Thoracic aorta (tissue), 2 donors: ENCODE results near the gene SSTR3. TPM values are rescaled to one million over a fixed set of nuclear protein-coding genes. Genes with fewer than 3 reads are reported as not detected.

Experiments
- ATAC-seq: fragments of 150-250 bp; one replicate; pipeline ENCODE4 v1.8.0; 2017; ENCODE audit warnings: low read depth; ENCODE audit not compliant: insufficient number of reproducible peaks, low FRiP score
- DNase-seq: peaks from one replicate; pipeline ENCODE4 v3.0.0-alpha.2; 2020; ENCODE audit warnings: low spot score
- H3K27ac ChIP-seq, 2 donors: fragments of 200-600 bp; sonication (generic); 1 replicate in 1 of 2; 2 replicates in 1 of 2; pipeline ENCODE4 v1.5.1; 2016; ENCODE audit warnings: mild to moderate bottlenecking in 2 of 2, moderate library complexity in 2 of 2
- H3K27me3 ChIP-seq: fragments of 200-600 bp; sonication (generic); replicated peaks from 2 replicates; pipeline ENCODE4 v1.6.0; 2016; ENCODE audit warnings: mild to moderate bottlenecking; ENCODE audit not compliant: insufficient read depth
- H3K36me3 ChIP-seq: fragments of 200-600 bp; sonication (generic); one replicate; pipeline ENCODE4 v1.5.1; 2016
- H3K4me1 ChIP-seq, 2 donors: fragments of 200-600 bp; sonication (generic); 1 replicate in 1 of 2; 2 replicates in 1 of 2; pipeline versions ENCODE4 v1.5.1 to v1.6.0; 2016; ENCODE audit warnings: low read depth in 2 of 2, mild to moderate bottlenecking in 1 of 2; ENCODE audit not compliant: control insufficient read depth in 1 of 2
- H3K4me3 ChIP-seq: fragments of 200-600 bp; sonication (generic); 2 replicates; pipeline ENCODE4 v1.5.1; 2016; ENCODE audit warnings: mild to moderate bottlenecking
- H3K9me3 ChIP-seq: fragments of 200-600 bp; sonication (generic); 2 replicates; pipeline ENCODE4 v1.5.1; 2016
- total RNA-seq, 2 donors: library from RNA; depleted of rRNA; stranded (reverse); fragments of >200 nt; gene quantifications; one replicate each; pipeline versions ENCODE4 v1.1.0 to v1.2.3, GENCODE V29; 2016
- TF ChIP-seq, protein P1 (sequence below): fragments of 200-600 bp; sonication (generic); IDR thresholded peaks from one replicate; pipeline ENCODE4 v1.5.1; 2019; ENCODE audit warnings: antibody characterized with exemption

Gene SSTR3
- total RNA-seq, 2 donors from 2014 or later, result not detected

DNA sequence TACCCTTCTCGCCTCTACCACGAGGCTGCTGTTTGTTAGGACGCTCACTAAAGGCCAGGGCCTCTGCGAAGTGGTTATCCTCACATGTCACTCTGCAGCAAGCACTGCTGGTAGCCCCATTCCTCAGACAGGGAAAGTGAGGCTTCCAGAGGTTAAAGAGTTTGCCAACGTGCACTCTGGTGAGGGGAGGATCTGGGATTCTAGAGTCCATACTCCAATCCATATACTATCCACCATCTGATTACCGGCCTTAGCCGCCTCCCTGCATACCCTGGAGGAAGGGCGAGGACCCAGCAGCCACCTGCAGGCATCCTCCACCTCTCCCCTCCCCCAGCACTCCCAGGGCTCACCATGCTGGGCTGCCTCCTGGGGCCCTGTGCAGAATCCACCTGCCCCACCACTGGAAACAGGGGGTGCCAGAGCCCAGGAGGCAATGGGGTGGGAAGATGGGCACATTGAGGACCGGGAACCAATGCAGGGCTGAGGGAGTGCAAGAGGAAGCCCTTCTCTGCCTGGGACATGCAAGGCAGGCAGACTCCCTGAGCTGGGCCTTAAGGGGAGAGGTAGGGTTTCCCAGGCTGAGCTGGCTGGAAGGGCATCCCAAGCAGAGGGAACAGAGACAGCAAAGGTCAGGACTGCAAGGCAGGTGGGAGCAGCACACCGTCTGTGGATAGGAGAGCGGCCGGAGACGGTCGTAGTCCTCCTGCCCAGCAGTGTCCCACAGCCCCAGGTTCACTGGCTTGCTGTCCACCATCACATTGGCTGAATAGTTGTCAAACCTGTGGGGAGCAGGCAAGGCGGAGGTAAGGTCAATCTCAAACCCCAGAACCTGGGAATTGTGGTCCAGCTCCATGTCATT lies 20.1 kb upstream of the SSTR3 start:
- H3K4me1 ChIP-seq, result peaks cover 2 to 4% of the 10 kb centered on the region in 2 donors
- no peaks in the 10 kb centered on the region for H3K27me3 ChIP-seq
- TF ChIP-seq, protein P1, sequence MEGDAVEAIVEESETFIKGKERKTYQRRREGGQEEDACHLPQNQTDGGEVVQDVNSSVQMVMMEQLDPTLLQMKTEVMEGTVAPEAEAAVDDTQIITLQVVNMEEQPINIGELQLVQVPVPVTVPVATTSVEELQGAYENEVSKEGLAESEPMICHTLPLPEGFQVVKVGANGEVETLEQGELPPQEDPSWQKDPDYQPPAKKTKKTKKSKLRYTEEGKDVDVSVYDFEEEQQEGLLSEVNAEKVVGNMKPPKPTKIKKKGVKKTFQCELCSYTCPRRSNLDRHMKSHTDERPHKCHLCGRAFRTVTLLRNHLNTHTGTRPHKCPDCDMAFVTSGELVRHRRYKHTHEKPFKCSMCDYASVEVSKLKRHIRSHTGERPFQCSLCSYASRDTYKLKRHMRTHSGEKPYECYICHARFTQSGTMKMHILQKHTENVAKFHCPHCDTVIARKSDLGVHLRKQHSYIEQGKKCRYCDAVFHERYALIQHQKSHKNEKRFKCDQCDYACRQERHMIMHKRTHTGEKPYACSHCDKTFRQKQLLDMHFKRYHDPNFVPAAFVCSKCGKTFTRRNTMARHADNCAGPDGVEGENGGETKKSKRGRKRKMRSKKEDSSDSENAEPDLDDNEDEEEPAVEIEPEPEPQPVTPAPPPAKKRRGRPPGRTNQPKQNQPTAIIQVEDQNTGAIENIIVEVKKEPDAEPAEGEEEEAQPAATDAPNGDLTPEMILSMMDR, result no peak
- H3K9me3 ChIP-seq, result no peaks in the 10 kb centered on the region
- DNase-seq (no peak), ATAC-seq (no peak)
- H3K27ac ChIP-seq, result no peak overlapping the region
- H3K36me3 ChIP-seq, result no peaks in the 10 kb centered on the region
- H3K4me3 ChIP-seq, result no peak overlapping the region

DNA sequence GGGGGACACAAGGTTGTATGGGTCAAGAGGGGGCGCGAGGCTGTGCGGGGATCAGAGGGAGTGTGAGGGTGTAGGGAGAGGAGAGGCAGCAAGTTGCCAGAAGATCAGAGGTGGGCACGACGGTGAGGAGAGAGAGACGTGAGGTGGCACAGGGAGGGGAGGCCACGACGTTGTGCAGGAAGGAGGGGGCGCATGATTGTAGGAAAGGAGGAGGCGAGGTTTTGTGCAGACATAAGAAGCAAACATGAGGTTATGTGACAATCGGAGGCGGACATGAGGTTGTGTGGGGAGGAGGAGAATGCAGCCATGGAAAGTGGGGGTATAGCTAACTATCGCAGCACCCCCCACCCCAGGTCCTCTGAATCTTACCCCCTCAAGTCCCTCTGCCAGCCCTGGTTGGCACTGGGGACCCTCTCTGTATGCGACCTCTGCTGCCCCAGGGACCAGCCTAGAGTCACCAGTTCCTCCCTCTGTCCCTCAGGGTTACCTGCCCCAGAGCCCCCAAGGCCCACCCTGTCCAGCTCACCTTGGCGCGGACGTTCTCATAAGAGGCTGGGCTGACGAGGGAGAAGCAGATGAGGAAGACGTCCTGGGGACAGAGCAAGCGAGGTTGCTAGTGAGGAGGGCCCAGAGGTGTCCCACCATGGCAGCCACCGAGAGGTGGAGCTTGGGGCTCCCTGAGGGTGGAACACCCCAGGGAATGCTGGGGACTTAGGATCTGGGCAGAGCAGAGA lies 19.3 kb upstream of the SSTR3 start:
- H3K4me3 ChIP-seq, result no peak overlapping the region
- DNase-seq (no peak), ATAC-seq (no peak)
- H3K9me3 ChIP-seq, result no peaks in the 10 kb centered on the region
- peaks cover 2 to 4% of the 10 kb centered on the region in 2 donors for H3K4me1 ChIP-seq
- TF ChIP-seq, protein P1, result no peak
- H3K27ac ChIP-seq, result no peak overlapping the region
- no peaks in the 10 kb centered on the region for H3K36me3 ChIP-seq
- no peaks in the 10 kb centered on the region for H3K27me3 ChIP-seq

DNA sequence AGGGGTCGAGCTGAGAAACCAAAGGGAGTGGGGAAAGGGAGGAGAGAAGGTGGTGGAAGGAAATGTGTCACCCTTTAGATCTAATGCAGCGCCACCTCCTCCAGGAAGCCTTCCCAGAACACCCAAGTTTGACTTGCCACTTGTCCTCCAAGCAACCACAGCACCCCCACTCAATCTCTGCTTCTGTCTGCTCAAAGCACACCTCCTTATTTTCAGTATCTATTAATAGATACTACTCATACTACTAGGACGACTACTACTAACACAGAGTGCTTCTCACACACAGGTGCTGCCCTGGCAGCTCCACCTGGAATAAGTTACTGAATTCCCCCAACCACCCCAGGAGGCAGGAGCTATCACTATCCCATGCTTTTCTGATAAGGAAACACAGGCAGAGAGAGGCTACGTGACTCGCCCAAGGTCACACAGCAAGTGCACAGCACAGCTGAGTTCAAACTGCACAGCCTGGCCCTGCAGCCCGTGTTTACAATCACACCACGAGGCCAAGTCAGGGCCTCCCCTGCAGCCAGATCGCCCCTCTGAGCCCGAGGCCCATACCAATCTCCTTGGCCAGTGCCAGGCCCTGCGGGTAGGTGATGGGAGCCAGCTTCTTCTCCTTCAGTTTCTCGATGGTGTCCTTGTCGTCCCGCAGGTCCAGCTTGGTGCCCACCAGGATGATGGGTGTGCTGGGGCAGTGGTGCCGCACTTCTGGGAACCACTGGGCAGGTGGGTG lies 18.6 kb upstream of the SSTR3 start:
- H3K27me3 ChIP-seq, result no peaks in the 10 kb centered on the region
- H3K36me3 ChIP-seq, result no peaks in the 10 kb centered on the region
- TF ChIP-seq, protein P1, result no peak
- H3K27ac ChIP-seq, result no peak overlapping the region
- ATAC-seq (no peak), DNase-seq (no peak)
- H3K4me1 ChIP-seq, result peaks cover 2 to 4% of the 10 kb centered on the region in 2 donors
- no peak overlapping the region for H3K4me3 ChIP-seq
- H3K9me3 ChIP-seq, result no peaks in the 10 kb centered on the region

DNA sequence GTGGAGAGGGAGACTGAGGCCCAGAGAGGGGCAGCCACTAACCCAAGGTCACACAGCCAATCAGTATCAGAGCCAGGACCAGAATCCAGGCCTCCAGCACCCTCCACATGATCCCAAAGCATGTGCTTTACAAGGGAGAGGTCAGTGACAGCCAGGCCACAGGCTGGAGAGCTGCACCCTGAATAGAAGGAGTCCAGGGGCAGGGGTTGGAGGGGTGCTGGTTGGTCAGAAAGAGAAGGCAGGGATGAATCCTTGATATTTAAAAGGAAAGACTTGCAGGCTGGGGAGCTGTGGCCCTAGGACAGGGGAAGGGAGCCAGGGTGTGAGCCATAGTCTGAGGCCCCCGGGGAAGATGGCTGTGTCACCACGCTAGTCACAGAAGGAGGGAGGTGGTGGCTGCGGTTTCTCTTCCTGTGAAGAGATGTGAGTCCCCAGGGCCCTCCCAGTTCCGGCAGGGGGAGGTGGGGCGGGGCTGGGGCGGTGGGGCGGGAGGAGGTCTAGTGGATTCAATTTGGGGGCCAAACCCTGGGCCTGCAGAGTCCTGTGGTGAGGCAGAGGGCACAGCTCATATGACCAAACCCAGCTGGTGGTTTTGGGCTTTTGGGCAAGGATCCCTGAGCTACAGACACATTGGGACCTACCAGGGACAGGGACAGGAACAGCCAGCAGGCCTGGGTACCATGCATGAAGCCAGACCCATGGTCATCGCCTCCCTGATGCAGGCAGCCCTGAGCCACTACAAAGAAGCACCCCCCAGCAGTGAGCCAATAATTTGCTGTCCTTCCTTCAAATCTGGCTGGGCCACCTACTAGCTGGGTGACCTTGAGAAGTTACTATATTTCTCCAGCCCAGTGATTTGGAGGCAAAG lies 17.8 kb upstream of the SSTR3 start:
- H3K4me1 ChIP-seq, result peaks cover 2 to 4% of the 10 kb centered on the region in 2 donors
- DNase-seq (no peak), ATAC-seq (no peak)
- H3K27me3 ChIP-seq, result no peaks in the 10 kb centered on the region
- no peaks in the 10 kb centered on the region for H3K36me3 ChIP-seq
- TF ChIP-seq, protein P1, result no peak
- no peaks in the 10 kb centered on the region for H3K9me3 ChIP-seq
- no peak overlapping the region for H3K27ac ChIP-seq
- no peak overlapping the region for H3K4me3 ChIP-seq
